Prostate gland (tissue), 2 donors: ENCODE measurements around the gene LIMD2. TPM values are rescaled to one million over a fixed set of nuclear protein-coding genes. Genes with fewer than 3 reads are reported as not detected.

Source experiments
- DNase-seq: peaks from one replicate; pipeline ENCODE4 v3.0.0-alpha.2; 2019; ENCODE audit warnings: low spot score
- H3K27ac ChIP-seq, 2 donors: fragments of 200-600 bp; sonication (generic); 2 replicates each; pipeline ENCODE4 v1.5.1; 2017 to 2019
- H3K27me3 ChIP-seq: fragments of 200-600 bp; sonication (generic); replicated peaks from 2 replicates; pipeline ENCODE4 v1.5.1; 2019; ENCODE audit not compliant: insufficient read depth
- H3K36me3 ChIP-seq, 2 donors: fragments of 200-600 bp; sonication (generic); 1 replicate in 1 of 2; 2 replicates in 1 of 2; pipeline versions ENCODE4 v1.5.1 to v1.8.1; 2017 to 2019
- H3K4me1 ChIP-seq: fragments of 200-600 bp; sonication (generic); replicated peaks from 2 replicates; pipeline ENCODE4 v1.5.1; 2019
- H3K4me3 ChIP-seq, 2 donors: fragments of 200-600 bp; sonication (generic); 2 replicates each; pipeline ENCODE4 v1.5.1; 2017 to 2019
- H3K9me3 ChIP-seq: fragments of 200-600 bp; sonication (generic); 2 replicates; pipeline ENCODE4 v1.5.1; 2017
- POLR2A ChIP-seq: fragments of 450-650 bp; IDR thresholded peaks from one replicate; pipeline ENCODE4 v1.6.1; 2016; ENCODE audit warnings: antibody characterized with exemption, mild to moderate bottlenecking
- POLR2AphosphoS5 ChIP-seq: sonication (generic); formaldehyde crosslinking; IDR thresholded peaks from one replicate; pipeline ENCODE4 v1.6.1; 2017; ENCODE audit warnings: antibody characterized with exemption
- WGBS: methylation state at CpG from one replicate; pipeline ENCODE4 v1.1.5; 2018; 5-methylcytosine and 5-hydroxymethylcytosine counted together
- intact Hi-C: fragments of 100-400 bp; cut with DNase I; formaldehyde crosslinking; loops from one replicate; pipeline ENCODE4 v1.14.2; 2022
- total RNA-seq, 2 donors: library from RNA; depleted of rRNA; stranded (reverse); fragments of >200 nt; gene quantifications; one replicate each; pipeline ENCODE4 v1.1.0, GENCODE V29; 2016
- TF ChIP-seq, protein P1 (sequence below), 4 experiments: fragments of 200-600 bp in 2 of 4; fragments of 450-650 bp in 2 of 4; sonication (generic) in 2 of 4; IDR thresholded peaks; 1 replicate in 3 of 4; 2 replicates in 1 of 4; pipeline ENCODE4 v1.5.1; 2016 to 2019; ENCODE audit warnings: antibody characterized with exemption in 4 of 4, mild to moderate bottlenecking in 2 of 4, moderate library complexity in 2 of 4

LIMD2 gene
- total RNA-seq, 2 donors from 2014 or later: 29.9 to 51.9 TPM

DNA sequence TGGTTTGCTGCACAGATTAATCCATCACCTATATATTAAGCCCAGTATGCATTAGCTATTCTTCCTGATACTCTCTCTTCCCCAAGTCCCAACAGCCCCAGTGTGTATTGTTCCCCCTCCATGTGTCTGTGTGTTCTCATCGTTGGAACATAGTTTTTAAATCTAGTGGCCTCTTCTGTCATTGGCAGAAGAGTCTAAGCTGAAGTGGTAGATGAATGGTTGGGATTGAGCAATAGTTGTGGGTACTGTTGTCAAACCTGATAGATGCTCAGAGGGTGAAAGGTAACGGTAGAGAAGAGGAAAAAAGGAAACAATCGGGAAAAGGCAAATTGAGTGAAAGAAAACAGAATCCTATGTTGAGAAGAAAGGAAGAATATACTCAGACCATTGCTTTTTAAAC is 47.8 kb downstream of the LIMD2 start:
- Histone ChIP-seq H3K4me3 (no peak overlapping the region), H3K9me3 (no peaks in the 10 kb centered on the region), H3K27ac (no peak overlapping the region), H3K36me3 (no peaks in the 10 kb centered on the region), H3K27me3 (no peaks in the 10 kb centered on the region), H3K4me1 (no peaks in the 10 kb centered on the region)
- intact Hi-C loops: no loop called here
- WGBS: 73% methylated on average over 3 of the region's 3 CpGs
- TF ChIP-seq POLR2A (no peak), POLR2AphosphoS5 (no peak)
- TF ChIP-seq, protein P1, sequence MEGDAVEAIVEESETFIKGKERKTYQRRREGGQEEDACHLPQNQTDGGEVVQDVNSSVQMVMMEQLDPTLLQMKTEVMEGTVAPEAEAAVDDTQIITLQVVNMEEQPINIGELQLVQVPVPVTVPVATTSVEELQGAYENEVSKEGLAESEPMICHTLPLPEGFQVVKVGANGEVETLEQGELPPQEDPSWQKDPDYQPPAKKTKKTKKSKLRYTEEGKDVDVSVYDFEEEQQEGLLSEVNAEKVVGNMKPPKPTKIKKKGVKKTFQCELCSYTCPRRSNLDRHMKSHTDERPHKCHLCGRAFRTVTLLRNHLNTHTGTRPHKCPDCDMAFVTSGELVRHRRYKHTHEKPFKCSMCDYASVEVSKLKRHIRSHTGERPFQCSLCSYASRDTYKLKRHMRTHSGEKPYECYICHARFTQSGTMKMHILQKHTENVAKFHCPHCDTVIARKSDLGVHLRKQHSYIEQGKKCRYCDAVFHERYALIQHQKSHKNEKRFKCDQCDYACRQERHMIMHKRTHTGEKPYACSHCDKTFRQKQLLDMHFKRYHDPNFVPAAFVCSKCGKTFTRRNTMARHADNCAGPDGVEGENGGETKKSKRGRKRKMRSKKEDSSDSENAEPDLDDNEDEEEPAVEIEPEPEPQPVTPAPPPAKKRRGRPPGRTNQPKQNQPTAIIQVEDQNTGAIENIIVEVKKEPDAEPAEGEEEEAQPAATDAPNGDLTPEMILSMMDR (IDR thresholded peaks at IDR 0.05): no peak
- no peak for DNase-seq

DNA sequence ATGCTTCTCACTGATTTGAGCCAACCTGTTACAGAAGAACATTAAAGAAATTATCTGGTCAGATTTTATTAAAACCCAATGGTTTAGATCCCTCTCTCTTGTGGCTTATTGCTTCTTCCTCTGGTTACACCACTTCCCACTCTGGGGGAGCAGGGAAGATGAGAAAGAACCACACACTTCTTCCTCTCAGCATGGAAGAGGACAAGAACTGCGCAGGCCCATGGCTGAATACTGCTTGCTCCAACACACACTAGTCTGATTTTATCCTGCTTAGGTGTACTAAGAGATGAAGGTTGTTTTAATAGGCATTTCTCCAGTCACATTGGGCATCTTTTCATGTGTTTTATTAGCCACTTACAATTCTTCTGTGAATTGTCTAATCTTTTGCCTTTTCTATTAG is 50.1 kb downstream of the LIMD2 start:
- intact Hi-C loops: no loop called here
- TF ChIP-seq POLR2AphosphoS5 (no peak), POLR2A (no peak)
- TF ChIP-seq, protein P1 (IDR thresholded peaks at IDR 0.05): no peak
- 58% methylated on average over 1 of the region's 1 CpG for WGBS
- no peak overlapping the region for H3K4me3 ChIP-seq
- H3K27ac ChIP-seq: no peak overlapping the region
- H3K9me3 ChIP-seq: no peaks in the 10 kb centered on the region
- H3K36me3 ChIP-seq: no peaks in the 10 kb centered on the region
- H3K27me3 ChIP-seq: no peaks in the 10 kb centered on the region
- DNase-seq: no peak
- peaks cover 4% of the 10 kb centered on the region for H3K4me1 ChIP-seq

DNA sequence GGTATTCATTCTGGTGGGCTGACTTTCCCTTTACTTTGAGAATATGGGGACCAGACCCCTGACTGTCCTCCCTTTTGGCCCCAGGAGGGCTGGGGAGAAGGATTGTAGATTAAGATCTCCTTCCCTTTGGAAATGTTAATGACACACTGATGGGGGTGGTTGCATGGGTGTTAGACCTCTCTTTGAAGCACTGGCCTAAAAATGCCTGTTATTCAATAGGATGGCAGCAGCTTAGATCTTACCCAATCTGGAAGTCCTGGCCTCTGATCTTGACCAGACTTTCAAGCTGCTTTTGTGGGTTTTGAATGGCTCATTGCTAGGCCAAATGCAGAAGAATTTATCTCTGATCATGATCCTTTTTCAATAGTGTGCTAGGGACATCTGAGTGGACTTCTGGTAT is 52.0 kb downstream of the LIMD2 start:
- H3K27ac ChIP-seq: peak overlapping the region in 1 of 2 donors; percentile 13
- intact Hi-C loops: no loop called here
- H3K36me3 ChIP-seq: no peaks in the 10 kb centered on the region
- peaks cover 4% of the 10 kb centered on the region for H3K4me1 ChIP-seq
- no peaks in the 10 kb centered on the region for H3K9me3 ChIP-seq
- no peaks in the 10 kb centered on the region for H3K27me3 ChIP-seq
- H3K4me3 ChIP-seq: no peak overlapping the region
- TF ChIP-seq POLR2AphosphoS5: no peak
- TF ChIP-seq, protein P1 (IDR thresholded peaks at IDR 0.05): no peak
- no peak for DNase-seq

DNA sequence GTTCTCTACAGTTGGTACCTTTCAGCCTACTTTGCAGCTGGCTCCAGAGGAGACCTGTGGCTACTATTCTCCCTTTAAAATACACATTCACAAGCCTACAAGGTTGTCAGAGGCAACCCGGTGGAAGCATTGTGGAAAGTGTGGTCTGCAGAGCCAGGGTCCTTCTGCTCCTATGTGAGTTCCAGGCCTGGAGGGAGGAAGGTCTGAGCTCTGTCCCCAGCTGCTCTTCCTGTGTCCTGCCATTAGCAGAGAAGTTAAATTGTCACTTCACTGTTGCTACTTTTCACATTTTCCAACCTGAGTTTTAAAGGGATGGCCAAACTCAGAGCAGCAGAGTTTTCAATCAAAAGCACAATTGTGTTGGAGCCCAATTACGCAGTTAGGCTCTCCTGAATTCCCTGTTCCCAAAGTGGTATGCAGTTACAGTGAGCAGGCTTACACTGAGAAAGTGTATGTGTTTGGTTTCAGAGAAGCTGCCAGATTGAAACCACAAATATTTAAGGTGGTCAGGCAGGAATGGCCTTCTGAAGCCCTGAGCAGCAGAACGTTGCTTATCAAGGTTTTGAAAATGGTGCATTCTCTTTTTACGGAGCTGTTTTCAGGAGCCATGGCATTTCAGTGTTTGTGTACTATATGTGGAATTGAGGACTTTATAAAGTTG is 52.7 kb downstream of the LIMD2 start:
- Histone ChIP-seq H3K4me1 (peaks cover 4% of the 10 kb centered on the region), H3K4me3 (no peak overlapping the region), H3K9me3 (no peaks in the 10 kb centered on the region), H3K36me3 (no peaks in the 10 kb centered on the region), H3K27ac (peak overlapping the region; percentile 13 to 33), H3K27me3 (no peaks in the 10 kb centered on the region)
- TF ChIP-seq, protein P1 (IDR thresholded peaks at IDR 0.05): no peak
- no peak for TF ChIP-seq POLR2A
- peak; percentile 74 for TF ChIP-seq POLR2AphosphoS5
- DNase-seq: peak; percentile 52
- intact Hi-C loops: no loop called here
- WGBS: 50% methylated on average over 4 of the region's 4 CpGs

DNA sequence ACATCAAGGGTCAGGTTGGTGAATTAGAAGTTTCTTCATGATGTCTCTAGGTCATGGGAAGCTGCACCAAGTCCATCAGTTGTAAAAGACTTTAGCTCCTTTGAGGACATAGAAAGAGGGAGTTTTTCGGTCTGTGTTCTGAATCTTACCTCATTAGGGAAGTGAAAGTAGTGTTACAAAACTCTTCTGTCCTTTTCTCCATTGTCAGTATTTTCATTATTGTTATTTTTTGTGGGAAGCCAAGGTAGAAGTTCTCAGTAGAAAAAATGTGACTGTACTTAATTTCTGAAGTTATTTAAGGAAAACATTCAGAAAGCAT is 53.5 kb downstream of the LIMD2 start:
- TF ChIP-seq, protein P1 (IDR thresholded peaks at IDR 0.05): no peak
- no peak for TF ChIP-seq POLR2A
- TF ChIP-seq POLR2AphosphoS5: no peak
- intact Hi-C loops: no loop called here

More for the DNA sequence above, 53.5 kb downstream of the LIMD2 start:
- Histone ChIP-seq H3K36me3 (no peaks in the 10 kb centered on the region), H3K4me3 (no peak overlapping the region), H3K27me3 (no peaks in the 10 kb centered on the region), H3K27ac (peak overlapping the region in 1 of 2 donors; percentile 33), H3K4me1 (peaks cover 4% of the 10 kb centered on the region), H3K9me3 (no peaks in the 10 kb centered on the region)
- 85% methylated on average over 1 of the region's 1 CpG for WGBS
- DNase-seq: no peak
